ENCODE results near the gene CTBP1. TPM values are rescaled to one million over a fixed set of nuclear protein-coding genes. Genes with fewer than 3 reads are reported as not detected.

Gene CTBP1
- total RNA-seq, 1 experiment from 2014 or later: 136 TPM

DNA sequence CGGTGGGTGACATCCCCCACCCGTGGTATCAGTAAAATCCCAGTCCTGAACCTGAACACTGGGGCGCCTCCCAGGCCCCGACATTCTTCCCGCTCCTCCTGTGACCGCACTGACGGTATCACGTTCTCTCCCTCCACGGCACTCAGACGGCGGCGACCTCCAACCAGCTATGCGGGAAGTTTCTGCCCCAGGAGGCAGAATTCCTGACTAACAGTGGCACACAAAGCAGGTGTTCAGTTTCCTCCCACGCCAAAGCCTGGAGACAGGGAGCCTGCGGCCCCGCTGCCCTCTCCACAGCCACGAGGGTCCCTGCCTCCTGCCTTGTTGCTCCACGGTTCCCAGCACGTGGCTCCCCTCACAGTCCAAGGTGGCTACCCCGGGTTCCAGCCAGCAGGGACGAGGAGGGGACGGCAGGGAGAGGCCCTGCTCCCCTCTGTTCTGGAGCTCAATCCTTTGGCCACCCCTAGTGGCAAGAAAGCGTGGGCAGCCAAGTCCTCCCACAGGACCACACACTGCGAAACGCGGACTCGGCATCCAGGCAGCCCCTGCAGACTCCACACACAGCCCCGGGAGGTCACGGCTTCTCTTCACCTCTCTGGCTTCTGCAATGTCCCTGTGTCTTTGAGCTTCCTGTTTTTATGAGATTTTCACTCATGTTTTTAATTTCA, 15.2 kb downstream of the CTBP1 start:
- TF ChIP-seq, protein P1, sequence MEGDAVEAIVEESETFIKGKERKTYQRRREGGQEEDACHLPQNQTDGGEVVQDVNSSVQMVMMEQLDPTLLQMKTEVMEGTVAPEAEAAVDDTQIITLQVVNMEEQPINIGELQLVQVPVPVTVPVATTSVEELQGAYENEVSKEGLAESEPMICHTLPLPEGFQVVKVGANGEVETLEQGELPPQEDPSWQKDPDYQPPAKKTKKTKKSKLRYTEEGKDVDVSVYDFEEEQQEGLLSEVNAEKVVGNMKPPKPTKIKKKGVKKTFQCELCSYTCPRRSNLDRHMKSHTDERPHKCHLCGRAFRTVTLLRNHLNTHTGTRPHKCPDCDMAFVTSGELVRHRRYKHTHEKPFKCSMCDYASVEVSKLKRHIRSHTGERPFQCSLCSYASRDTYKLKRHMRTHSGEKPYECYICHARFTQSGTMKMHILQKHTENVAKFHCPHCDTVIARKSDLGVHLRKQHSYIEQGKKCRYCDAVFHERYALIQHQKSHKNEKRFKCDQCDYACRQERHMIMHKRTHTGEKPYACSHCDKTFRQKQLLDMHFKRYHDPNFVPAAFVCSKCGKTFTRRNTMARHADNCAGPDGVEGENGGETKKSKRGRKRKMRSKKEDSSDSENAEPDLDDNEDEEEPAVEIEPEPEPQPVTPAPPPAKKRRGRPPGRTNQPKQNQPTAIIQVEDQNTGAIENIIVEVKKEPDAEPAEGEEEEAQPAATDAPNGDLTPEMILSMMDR (conservative IDR thresholded peaks at IDR 0.05): no peak
- Histone ChIP-seq H3K79me2 (ENCODE audit: insufficient read depth, low read length) (no peaks in the 10 kb centered on the region; the same call in 1 of the 2 replicates), H2BK15ac (ENCODE audit: low read depth, low read length) (no peak overlapping the region), H3T11ph (ENCODE audit: low read length) (no peak overlapping the region), H3K9me3 (ENCODE audit: control insufficient read depth, low read depth, low read length) (no peaks in the 10 kb centered on the region), H4K91ac (ENCODE audit: insufficient read length, low read depth, low read length) (no peak overlapping the region), H3K4me1 (ENCODE audit: insufficient read depth, low read length) (no peaks in the 10 kb centered on the region), H3K23ac (ENCODE audit: insufficient read length, low read depth, low read length) (no peak overlapping the region), H4K5ac (ENCODE audit: insufficient read length, low read depth, low read length) (no peak overlapping the region), H3K27ac (ENCODE audit: insufficient read length, low read depth, low read length) (no peak overlapping the region), H3K18ac (ENCODE audit: insufficient read length, low read depth, low read length) (no peak overlapping the region), H2BK5ac (ENCODE audit: insufficient read length, low read length) (no peak overlapping the region), H3K9ac (ENCODE audit: extremely low read depth, insufficient read length, low read length) (no peak overlapping the region), H4K20me1 (ENCODE audit: control insufficient read depth, insufficient read depth, insufficient read length) (no peaks in the 10 kb centered on the region), H3K14ac (ENCODE audit: insufficient read depth, low read length) (no peak overlapping the region), H2AK5ac (ENCODE audit: insufficient read length, low read length) (no peak overlapping the region), H3K4ac (ENCODE audit: low read depth, low read length) (no peak overlapping the region), H3K56ac (ENCODE audit: insufficient read length, low read depth, low read length) (no peak overlapping the region), H2AFZ (ENCODE audit: low read length) (no peak overlapping the region), H3K4me2 (ENCODE audit: insufficient read depth, insufficient read length, low read length) (no peak overlapping the region), H2BK120ac (ENCODE audit: low read depth, low read length, poor library complexity, severe bottlenecking) (no peak overlapping the region), H3K79me1 (ENCODE audit: insufficient read depth, low read depth, low read length, poor library complexity, severe bottlenecking) (no peaks in the 10 kb centered on the region), H2BK12ac (ENCODE audit: insufficient read length, low read depth, low read length) (no peak overlapping the region), H4K8ac (replicated peaks; ENCODE audit: insufficient read length, low read depth, low read length) (no peak overlapping the region), H3K23me2 (ENCODE audit: insufficient read length, low read depth, low read length, poor library complexity, severe bottlenecking) (no peaks in the 10 kb centered on the region), H3K27me3 (ENCODE audit: insufficient read depth, low read length) (no peaks in the 10 kb centered on the region), H2BK20ac (ENCODE audit: low read depth, low read length, poor library complexity, severe bottlenecking) (no peak overlapping the region)
- H3K27ac Mint-ChIP-seq: peak overlapping the region in 2 of 3 experiments; percentile 43 to 89; a peak in 4 of 7 replicates
- no peaks in the 10 kb centered on the region for H3K27me3 Mint-ChIP-seq (ENCODE audit: low read depth)
- H3K4me3 Mint-ChIP-seq: no peak overlapping the region
- H3K9me3 Mint-ChIP-seq: no peaks in the 10 kb centered on the region
- H3K36me3 Mint-ChIP-seq (ENCODE audit: insufficient read depth in 1 of 3, low read depth in 3 of 3): peaks cover 25 to 71% (median 65%) of the 10 kb centered on the region in 3 experiments; a peak in 6 of 7 replicates
- no peak for DNase-seq
- no CpG with 5 or more reads among the region's 29 CpGs for WGBS (ENCODE audit: extremely low coverage, insufficient read length, low lambda C conversion rate)
- no peaks in the 10 kb centered on the region for H3K4me1 Mint-ChIP-seq

Data from H9 (cell line).